ENCODE results near the gene ARPC5L. TPM values are rescaled to one million over a fixed set of nuclear protein-coding genes. Genes with fewer than 3 reads are reported as not detected.
"Not testable (repeated sequence)": the region's sequence is repeated elsewhere in the genome, so short reads cannot be mapped to it uniquely, and the experiment has no call there.

Gene ARPC5L
- total RNA-seq, 6 donors from 2014 or later, result 17.8 to 45.9 (median 34.4) TPM

DNA sequence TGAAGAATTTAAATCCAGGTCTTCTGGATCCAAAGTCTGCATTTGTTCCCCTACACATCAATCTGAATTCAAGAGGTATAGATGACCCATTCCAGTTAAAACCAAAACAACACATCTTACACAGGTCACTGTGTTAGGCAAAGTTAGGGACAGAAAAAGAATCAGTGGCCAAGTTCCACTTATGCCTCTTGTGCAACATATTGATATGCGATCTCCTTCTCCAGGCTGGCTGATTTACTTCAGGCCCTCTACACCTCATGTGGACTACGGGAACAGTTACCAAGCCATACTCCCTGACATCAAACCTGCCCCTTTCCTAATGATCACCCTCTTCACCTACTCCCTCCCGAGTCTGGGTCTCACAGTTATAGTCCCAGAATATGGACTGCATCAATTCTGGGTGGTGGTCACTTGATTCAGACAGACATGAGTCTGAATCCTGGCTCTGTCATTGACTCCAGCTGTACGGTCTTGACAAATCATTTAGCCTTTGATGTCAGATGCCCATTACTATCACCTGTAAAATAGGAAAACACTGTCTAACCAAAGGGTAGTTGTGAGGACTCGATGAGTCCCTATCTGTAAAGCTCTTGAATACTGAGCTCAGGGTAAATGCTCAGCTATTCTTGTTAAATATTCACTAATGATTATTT lies 52.9 kb downstream of the ARPC5L start:
- H3K4me1 ChIP-seq, result no peaks in the 10 kb centered on the region
- TF ChIP-seq, protein P1, sequence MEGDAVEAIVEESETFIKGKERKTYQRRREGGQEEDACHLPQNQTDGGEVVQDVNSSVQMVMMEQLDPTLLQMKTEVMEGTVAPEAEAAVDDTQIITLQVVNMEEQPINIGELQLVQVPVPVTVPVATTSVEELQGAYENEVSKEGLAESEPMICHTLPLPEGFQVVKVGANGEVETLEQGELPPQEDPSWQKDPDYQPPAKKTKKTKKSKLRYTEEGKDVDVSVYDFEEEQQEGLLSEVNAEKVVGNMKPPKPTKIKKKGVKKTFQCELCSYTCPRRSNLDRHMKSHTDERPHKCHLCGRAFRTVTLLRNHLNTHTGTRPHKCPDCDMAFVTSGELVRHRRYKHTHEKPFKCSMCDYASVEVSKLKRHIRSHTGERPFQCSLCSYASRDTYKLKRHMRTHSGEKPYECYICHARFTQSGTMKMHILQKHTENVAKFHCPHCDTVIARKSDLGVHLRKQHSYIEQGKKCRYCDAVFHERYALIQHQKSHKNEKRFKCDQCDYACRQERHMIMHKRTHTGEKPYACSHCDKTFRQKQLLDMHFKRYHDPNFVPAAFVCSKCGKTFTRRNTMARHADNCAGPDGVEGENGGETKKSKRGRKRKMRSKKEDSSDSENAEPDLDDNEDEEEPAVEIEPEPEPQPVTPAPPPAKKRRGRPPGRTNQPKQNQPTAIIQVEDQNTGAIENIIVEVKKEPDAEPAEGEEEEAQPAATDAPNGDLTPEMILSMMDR (IDR thresholded peaks at IDR 0.05), result no peak
- TF ChIP-seq EP300 (IDR thresholded peaks at IDR 0.05) (no peak), POLR2AphosphoS5 (IDR thresholded peaks at IDR 0.05) (no peak), POLR2A (IDR thresholded peaks at IDR 0.05) (no peak)
- peaks cover 20 to 74% (median 54%) of the 10 kb centered on the region in 4 donors for H3K36me3 ChIP-seq
- WGBS, 2 donors, result 80 to 99% methylated on average over 5 of the region's 5 CpGs
- H3K27me3 ChIP-seq, result no peaks in the 10 kb centered on the region
- H3K9me3 ChIP-seq, result no peaks in the 10 kb centered on the region
- no peak for DNase-seq
- H3K4me3 ChIP-seq, result no peak overlapping the region
- no peak for ATAC-seq (ENCODE audit: low FRiP score in 2 of 2)
- no peak overlapping the region for H3K27ac ChIP-seq

DNA sequence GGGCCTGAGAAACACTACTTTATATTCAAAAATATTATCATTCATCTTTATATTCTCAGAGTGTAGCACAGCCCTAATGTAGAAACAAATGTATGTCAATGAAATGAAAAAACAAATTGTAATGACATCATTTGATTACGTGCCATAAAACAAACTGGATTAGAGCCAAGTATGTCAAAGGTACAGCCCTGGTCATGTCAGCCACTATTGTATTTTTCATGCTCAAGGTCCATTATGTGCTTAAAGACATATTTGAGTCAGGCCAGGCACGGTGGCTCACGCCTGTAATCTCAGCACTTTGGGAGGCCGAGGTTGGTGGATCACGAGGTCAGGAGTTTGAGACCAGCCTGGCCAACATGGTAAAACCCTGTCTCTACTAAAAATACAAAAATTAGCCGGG lies 58.5 kb downstream of the ARPC5L start:
- ATAC-seq (ENCODE audit: low FRiP score in 2 of 2); DNase-seq: not testable (repeated sequence)

More for the DNA sequence above, 58.5 kb downstream of the ARPC5L start:
- H3K9me3 ChIP-seq, H3K27me3 ChIP-seq, H3K27ac ChIP-seq, H3K4me1 ChIP-seq, H3K4me3 ChIP-seq: not testable (repeated sequence)
- 82 to 83% methylated on average over 6 of the region's 6 CpGs for WGBS, 2 donors
- H3K36me3 ChIP-seq, result peaks cover 26 to 72% (median 35%) of the 10 kb centered on the region in 4 donors

Small RNA genes within 50 kb of the gene (small RNA-seq; reads per million reads assigned to genes)
- 0 reads per million in 4 donors for gene RNU4-82P

Other genes with a start within 250 kb of the ARPC5L start
- 10 to 100 TPM in 2 of 6 donors, 1 to 10 TPM in 4; 4.2 to 34.6 (median 8.2) TPM for gene NR6A1, start 90.8 kb upstream of the ARPC5L start, total RNA-seq
- gene OLFML2A, start 85.0 kb upstream of the ARPC5L start, total RNA-seq, result 10 to 100 TPM in 4 of 6 donors, 1 to 10 TPM in 2; 4.2 to 35.6 (median 12.2) TPM
- gene WDR38, start 8.7 kb upstream of the ARPC5L start, total RNA-seq, result 10 to 100 TPM in 2 of 6 donors, 1 to 10 TPM in 3, not detected in 1; 4.1 to 24.1 (median 9.0) TPM
- gene RPL35, start 173 bp upstream of the ARPC5L start, total RNA-seq, result 1,000 to 10,000 TPM in 2 of 6 donors, 100 to 1,000 TPM in 4; 646 to 1,381 (median 944) TPM
- 10 to 100 TPM; 15.5 to 53.4 (median 19.8) TPM for gene GOLGA1, start 79.0 kb downstream of the ARPC5L start, total RNA-seq

Data from upper lobe of left lung (tissue), 6 donors.